Adipocyte (in vitro differentiated cells): ENCODE measurements around the gene GTF2F2.

Source experiments
- DNase-seq: peaks from one replicate; pipeline ENCODE4 v3.0.0-alpha.2; 2015; ENCODE audit warnings: low read depth
- H3K27me3 ChIP-seq: replicated peaks from 2 replicates; pipeline ENCODE4 v1.7.0; 2013; ENCODE audit warnings: mild to moderate bottlenecking, low read length, moderate library complexity; ENCODE audit not compliant: control insufficient read depth, insufficient read depth
- H3K36me3 ChIP-seq: 2 replicates; pipeline ENCODE4 v1.7.0; 2013; ENCODE audit warnings: low read length, mild to moderate bottlenecking, moderate library complexity; ENCODE audit not compliant: control insufficient read depth, insufficient read depth, severe bottlenecking
- H3K4me1 ChIP-seq: 2 replicates; pipeline ENCODE4 v1.7.0; 2013; ENCODE audit warnings: mild to moderate bottlenecking, low read length, moderate library complexity; ENCODE audit not compliant: control insufficient read depth, insufficient read depth
- H3K4me3 ChIP-seq: 2 replicates; pipeline ENCODE4 v1.7.0; 2013; ENCODE audit warnings: mild to moderate bottlenecking, low read length, moderate library complexity
- H3K9ac ChIP-seq: 2 replicates; pipeline ENCODE4 v1.7.0; 2013; ENCODE audit warnings: mild to moderate bottlenecking, low read length, moderate library complexity
- H3K9me3 ChIP-seq: 2 replicates; pipeline ENCODE4 v1.7.0; 2013; ENCODE audit warnings: mild to moderate bottlenecking, low read length, moderate library complexity; ENCODE audit not compliant: control insufficient read depth

The GTF2F2 gene

DNA sequence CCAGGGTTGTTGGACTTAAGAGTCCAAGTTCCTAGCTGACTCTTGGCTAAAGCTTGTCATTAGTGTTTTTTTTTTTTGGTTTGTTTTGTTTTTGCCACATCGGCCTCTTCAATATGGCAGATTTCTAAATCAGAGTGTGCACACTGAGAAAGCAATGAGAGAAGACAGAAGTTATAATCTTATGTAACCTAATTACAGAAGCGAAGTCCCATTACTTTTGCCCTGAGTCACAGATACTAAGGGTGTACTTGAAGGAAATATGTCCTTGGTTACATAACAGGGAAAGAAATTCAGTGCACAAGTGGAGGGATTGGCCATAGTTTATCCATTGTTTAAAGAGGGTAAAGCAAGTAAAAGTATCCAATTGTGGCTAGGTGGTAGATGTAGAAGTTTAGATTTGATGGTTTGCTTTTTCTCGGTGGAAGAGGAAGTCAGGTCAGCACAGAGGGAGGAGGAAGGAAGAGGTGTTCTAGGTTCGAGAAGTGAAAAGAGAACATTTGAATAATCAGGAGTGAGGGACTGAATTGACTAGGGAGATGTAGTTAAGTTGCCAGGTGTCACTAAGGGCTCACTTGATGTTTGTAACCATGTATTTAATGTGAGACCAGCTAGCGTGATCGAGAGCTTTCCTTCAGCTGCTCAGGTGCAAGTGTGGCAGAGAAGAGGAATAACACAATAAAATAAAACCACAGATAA, 12.2 kb downstream of the GTF2F2 start:
- Histone ChIP-seq H3K4me1 (no peaks in the 10 kb centered on the region), H3K27me3 (no peaks in the 10 kb centered on the region), H3K9me3 (no peaks in the 10 kb centered on the region), H3K9ac (no peak overlapping the region), H3K4me3 (no peak overlapping the region), H3K36me3 (no peaks in the 10 kb centered on the region)
- no peak for DNase-seq

DNA sequence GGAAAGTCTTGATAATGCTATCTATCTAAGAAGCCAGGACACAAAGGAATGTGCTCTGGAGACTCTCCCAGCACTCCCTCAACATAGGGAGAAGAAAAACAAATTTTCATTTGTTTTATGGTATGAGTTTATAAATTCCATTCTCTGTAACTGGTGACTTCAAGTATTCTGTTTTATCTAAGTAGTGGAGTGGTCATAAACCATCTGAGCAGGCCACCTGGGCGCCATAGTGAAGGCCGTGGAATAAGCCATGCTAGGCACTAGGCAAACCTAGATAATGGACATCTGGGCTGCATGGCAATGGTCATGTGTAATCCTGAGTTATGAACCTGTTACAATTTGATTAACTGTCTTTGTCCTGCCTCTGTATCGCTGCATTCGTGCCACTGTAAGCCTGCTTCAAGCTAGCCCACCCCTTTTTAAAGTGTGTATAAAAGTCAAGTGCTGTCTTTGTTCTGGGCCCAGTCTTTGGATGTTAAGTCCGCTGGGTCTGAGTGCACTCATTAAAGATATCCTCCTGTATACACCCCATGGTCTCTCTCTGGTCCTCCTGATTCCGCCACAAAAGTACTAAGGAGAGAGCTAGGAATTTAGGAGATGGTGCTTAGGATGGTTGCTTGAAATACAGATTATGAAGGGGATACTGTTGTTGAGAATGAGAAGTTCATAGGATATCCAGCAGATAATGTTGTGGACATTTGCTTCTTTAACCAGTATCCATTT, 13.2 kb downstream of the GTF2F2 start:
- Histone ChIP-seq H3K4me1 (no peaks in the 10 kb centered on the region), H3K4me3 (no peak overlapping the region), H3K9me3 (no peaks in the 10 kb centered on the region), H3K27me3 (no peaks in the 10 kb centered on the region), H3K36me3 (peaks cover 4% of the 10 kb centered on the region), H3K9ac (no peak overlapping the region)
- no peak for DNase-seq

DNA sequence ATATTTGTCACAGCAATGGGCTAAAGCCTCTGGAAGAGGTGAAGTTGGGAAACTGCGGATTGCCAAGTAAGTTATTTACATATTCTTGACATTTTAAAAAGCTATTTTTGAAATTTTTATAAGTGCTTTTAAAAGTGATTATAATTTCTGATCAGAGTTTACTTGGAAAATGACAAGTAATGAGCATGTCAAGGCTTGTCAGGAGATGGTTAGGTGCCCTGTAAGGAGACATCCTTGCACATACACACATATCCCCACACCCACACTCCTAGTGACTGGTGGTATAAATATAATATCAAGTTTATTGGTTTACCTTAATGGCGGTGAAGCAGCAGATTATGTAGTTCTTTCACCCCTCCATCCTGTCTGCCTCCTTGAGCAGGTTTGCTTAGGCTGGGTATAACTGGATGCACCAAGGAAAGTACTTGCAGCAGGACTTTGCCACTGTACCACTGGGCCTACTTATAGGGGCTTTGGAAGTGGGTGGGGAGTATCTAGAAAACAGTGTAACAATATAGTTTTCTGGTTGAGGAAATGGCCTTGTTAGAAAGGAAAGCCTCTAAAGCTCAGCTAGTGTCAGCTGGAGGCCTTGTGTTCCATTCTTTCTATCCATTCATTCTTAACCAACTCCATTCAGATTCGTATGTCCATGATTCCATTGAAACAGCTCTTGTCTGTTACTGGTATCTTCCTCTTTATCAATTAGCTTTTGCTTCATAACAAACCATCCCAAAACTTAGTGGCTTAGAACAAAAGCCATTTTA, 16.6 kb downstream of the GTF2F2 start:
- Histone ChIP-seq H3K9ac (no peak overlapping the region), H3K27me3 (no peaks in the 10 kb centered on the region), H3K9me3 (no peaks in the 10 kb centered on the region), H3K36me3 (peaks cover 19% of the 10 kb centered on the region), H3K4me3 (no peak overlapping the region), H3K4me1 (no peaks in the 10 kb centered on the region)
- no peak for DNase-seq

DNA sequence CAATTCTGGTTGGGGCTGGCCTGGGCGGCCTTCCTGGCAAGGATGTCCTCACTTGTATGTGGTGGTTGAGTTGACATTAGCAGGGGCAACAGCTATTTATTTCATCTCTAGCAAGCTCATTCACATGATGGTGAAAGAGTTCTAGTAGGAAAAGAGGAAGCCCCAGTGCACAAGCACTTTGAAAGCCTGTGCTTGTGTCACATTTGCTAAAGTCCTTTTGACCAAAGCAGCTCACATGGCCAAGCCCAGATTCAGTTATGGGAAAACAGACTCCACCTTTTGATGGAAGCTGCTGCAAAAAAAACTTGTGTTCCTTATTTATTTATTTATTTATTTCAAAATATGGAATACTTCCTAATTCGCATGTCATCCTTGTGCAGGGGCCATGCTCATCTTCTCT, 17.2 kb downstream of the GTF2F2 start:
- no peak for DNase-seq
- no peak overlapping the region for H3K9ac ChIP-seq
- H3K4me1 ChIP-seq: peaks cover 1% of the 10 kb centered on the region
- peaks cover 19% of the 10 kb centered on the region for H3K36me3 ChIP-seq
- H3K9me3 ChIP-seq: no peaks in the 10 kb centered on the region
- H3K4me3 ChIP-seq: no peak overlapping the region
- no peaks in the 10 kb centered on the region for H3K27me3 ChIP-seq

DNA sequence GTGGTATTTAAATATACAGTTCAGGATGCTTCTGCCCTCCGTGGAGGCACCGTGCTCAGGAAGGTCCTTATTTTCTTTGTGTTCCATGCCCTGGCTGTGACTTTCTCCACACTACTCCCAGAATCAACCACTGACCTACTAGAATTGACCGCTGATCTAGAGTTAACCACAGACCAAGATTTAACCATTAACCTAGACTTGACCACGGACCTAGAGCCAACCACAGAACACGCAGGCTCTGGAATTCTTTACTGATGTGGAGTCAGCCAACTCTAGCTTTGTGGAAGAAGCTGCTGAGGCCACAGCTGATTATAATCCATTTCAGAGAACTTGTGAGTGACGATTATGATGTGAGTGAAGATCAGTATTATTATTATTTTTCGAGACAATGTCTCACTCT, 18.0 kb downstream of the GTF2F2 start:
- Histone ChIP-seq H3K4me3 (no peak overlapping the region), H3K27me3 (no peaks in the 10 kb centered on the region), H3K36me3 (peaks cover 19% of the 10 kb centered on the region), H3K9ac (no peak overlapping the region), H3K9me3 (no peaks in the 10 kb centered on the region), H3K4me1 (peaks cover 9% of the 10 kb centered on the region)
- no peak for DNase-seq

DNA sequence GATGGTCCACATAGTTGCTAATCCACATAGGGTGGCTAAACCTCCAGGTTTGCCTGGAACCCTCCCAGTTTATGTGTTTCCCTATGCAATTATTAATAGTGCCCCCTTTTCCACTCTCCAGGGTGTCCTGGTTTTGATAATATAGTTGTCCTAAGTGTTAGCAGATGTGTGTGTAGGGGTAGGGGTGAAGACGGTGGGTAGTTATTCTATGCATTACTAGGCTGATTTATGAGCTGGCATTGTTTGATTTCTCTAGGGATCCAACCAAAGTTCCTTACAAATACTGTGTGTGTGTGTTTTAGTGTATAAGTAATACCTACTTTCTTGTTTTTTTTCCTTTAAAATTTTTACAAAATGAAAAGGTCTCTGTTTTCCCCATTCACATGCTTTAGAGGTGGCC, 21.1 kb downstream of the GTF2F2 start:
- H3K9ac ChIP-seq: no peak overlapping the region
- H3K9me3 ChIP-seq: no peaks in the 10 kb centered on the region
- H3K4me1 ChIP-seq: peaks cover 9% of the 10 kb centered on the region
- H3K36me3 ChIP-seq: peaks cover 19% of the 10 kb centered on the region
- no peak overlapping the region for H3K4me3 ChIP-seq
- no peaks in the 10 kb centered on the region for H3K27me3 ChIP-seq
- DNase-seq: no peak

DNA sequence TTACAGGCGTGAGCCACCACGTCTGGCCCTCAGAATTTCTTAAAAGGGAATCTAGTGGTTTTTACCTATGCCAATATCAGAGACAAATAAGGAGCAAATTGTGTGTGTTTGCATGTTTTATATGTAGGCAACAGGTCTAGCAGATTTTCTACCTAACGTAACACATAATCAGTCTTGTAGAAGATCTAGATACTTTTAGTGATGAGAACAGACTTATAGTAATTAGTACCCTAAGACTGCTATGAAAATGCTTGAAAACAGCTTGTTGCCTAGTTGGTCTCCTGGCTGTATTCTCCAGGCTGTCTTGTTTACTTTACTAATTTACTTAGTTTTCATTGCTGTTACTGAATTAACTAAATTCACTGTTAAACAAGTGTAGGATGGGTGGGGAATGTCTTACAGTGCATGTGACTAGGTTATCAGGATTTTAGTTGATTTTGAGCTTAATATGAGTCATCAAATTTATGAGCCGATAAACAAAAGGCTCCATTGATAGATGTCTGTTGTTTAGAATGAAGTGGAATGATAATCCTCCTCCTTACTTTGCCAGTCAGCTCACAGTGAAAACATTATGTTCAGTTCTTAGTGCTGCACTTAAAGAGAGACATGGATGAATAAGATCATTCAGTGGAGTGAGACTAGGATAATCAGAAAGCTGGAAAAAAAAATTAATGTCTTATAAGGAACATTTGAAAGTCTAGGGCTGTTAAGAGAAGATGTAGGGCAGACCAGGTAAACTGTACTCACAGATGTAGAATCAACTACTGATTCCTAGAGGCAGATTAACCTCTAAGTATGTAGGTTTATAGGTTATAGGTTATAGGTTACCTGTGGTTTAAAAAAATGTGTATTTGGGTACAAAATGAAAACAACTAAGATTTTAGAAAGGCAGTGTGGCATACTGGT, 22.4 kb downstream of the GTF2F2 start:
- H3K36me3 ChIP-seq: peaks cover 19% of the 10 kb centered on the region
- H3K9me3 ChIP-seq: no peaks in the 10 kb centered on the region
- peaks cover 9% of the 10 kb centered on the region for H3K4me1 ChIP-seq
- no peaks in the 10 kb centered on the region for H3K27me3 ChIP-seq
- no peak for DNase-seq
- no peak overlapping the region for H3K4me3 ChIP-seq
- no peak overlapping the region for H3K9ac ChIP-seq

DNA sequence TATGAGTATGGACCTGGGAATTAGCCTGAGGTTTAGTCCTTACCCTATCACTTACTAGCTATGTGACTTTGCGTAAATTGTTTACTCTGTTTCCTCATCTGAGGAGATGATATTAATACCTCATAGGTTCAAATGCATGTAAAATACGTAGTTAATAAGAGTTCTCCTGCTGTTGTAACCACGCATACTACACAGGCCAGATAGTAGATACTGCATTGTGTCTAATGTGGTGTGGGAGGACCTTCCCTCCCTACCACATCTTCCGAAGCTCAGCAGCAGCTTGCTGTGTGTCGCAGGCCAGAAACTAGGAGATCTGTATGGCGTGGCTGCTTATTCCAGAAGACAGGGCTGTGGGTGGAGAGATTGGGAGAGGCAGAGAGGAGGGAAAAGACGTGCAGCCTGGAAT, 23.0 kb downstream of the GTF2F2 start:
- H3K4me1 ChIP-seq: peaks cover 9% of the 10 kb centered on the region
- peaks cover 16% of the 10 kb centered on the region for H3K36me3 ChIP-seq
- H3K9ac ChIP-seq: no peak overlapping the region
- DNase-seq: no peak
- H3K27me3 ChIP-seq: no peaks in the 10 kb centered on the region
- no peak overlapping the region for H3K4me3 ChIP-seq
- H3K9me3 ChIP-seq: no peaks in the 10 kb centered on the region

DNA sequence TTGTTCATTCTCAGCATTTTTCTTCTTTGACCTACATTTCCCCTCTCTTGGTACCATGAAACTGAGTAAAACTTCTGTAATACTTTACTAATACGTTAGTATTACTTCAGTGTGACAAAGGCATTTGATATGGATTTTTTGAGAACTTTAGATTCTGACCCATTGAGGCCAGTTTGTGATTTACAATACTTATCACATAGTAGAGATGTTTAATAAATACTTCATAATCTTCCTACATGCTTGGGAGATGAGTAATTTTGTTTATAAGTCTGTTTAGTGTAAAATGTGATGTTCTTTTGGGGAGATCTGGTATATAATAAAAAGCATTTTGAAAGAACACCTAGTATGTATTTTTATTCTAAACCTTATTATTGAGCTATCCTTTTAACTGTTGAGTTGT, 29.7 kb downstream of the GTF2F2 start:
- no peak overlapping the region for H3K9ac ChIP-seq
- H3K27me3 ChIP-seq: no peaks in the 10 kb centered on the region
- H3K4me1 ChIP-seq: peaks cover 8% of the 10 kb centered on the region
- H3K4me3 ChIP-seq: peak overlapping the region; percentile 2
- H3K9me3 ChIP-seq: no peaks in the 10 kb centered on the region
- DNase-seq: peak; percentile 19
- no peaks in the 10 kb centered on the region for H3K36me3 ChIP-seq

DNA sequence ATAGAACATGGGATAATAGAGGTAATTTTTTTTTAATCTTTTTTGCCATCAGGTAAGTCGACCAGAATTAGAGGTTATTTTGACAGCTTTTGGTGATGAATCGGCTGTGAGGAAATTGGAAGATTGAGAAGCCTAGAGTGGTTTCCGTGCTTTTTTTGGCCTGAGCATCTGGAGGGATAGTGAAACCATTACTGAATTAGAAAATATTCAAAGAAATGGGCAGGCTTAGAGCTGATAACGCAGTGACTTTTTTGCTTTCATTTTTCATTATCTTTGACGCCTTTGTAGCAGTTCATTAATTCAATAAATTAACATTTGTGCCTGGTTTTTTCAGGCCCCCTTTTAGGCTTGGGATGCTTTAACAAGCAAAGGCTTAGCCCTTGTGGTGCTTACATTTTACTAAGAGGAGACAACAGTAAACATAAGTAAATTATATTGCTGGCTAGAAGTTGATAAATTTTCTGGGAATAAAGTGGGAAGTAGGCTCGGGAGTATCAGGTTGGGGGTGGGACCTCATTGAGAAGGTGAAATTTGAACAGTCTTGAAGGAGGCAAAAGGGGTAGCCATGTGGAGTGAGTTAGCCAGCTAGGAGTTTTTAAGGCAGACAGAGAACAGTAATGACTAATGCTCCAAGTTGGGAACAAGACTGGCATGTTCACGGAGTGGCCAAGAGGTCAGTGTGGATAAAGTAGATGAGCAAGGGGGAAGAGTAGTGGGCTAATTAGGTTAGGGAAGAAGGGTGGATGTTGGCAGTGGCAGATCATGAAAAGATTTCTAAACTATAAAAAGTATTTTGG, 36.5 kb downstream of the GTF2F2 start:
- no peaks in the 10 kb centered on the region for H3K4me1 ChIP-seq
- H3K36me3 ChIP-seq: no peaks in the 10 kb centered on the region
- no peak overlapping the region for H3K4me3 ChIP-seq
- H3K27me3 ChIP-seq: no peaks in the 10 kb centered on the region
- no peak for DNase-seq
- H3K9ac ChIP-seq: no peak overlapping the region
- no peaks in the 10 kb centered on the region for H3K9me3 ChIP-seq
